B cell (primary cell): ENCODE results near the gene AUTS2. TPM values are rescaled to one million over a fixed set of nuclear protein-coding genes. Genes with fewer than 3 reads are reported as not detected.
"Not testable (repeated sequence)": the region's sequence is repeated elsewhere in the genome, so short reads cannot be mapped to it uniquely, and the experiment has no call there.

ENCODE experiments used
- ATAC-seq: fragments of 200-7000 bp; cut with Tn5 transposase; one replicate; pipeline ENCODE4 v1.10.0; 2021; ENCODE audit warnings: low read depth, mild to moderate bottlenecking, moderate number of reproducible peaks, moderate library complexity
- CTCF ChIA-PET: fragments of 350-600 bp; sonication (Branson Sonifier 250); formaldehyde crosslinking; loops from one replicate; lab custom pipeline; 2021; ENCODE audit warnings: antibody characterized with exemption, inconsistent platforms; lab: Charles Lee
- POLR2A ChIA-PET: fragments of 350-600 bp; sonication (Branson Sonifier 250); formaldehyde crosslinking; loops from one replicate; lab custom pipeline; 2021; ENCODE audit warnings: antibody characterized with exemption; lab: Charles Lee
- DNase-seq: peaks from one replicate; pipeline ENCODE4 v3.0.0; 2013
- H2AFZ ChIP-seq: 2 replicates; pipeline ENCODE4 v1.6.1; 2012; ENCODE audit warnings: mild to moderate bottlenecking, low read depth, low read length; ENCODE audit not compliant: insufficient read depth, poor library complexity, severe bottlenecking
- H3K27ac ChIP-seq, 2 donors: 1 replicate in 1 of 2; 2 replicates in 1 of 2; pipeline ENCODE4 v1.5.1; 2012 to 2013; ENCODE audit warnings: low read length in 2 of 2, mild to moderate bottlenecking in 2 of 2, moderate library complexity in 1 of 2
- H3K27me3 ChIP-seq, 4 experiments: fragments of 200-600 bp in 1 of 4; sonication (generic) in 1 of 4; replicated peaks in 1 of 4; 1 replicate in 2 of 4; 2 replicates in 2 of 4; pipeline versions ENCODE4 v1.6.1 to v1.7.0; 2013 to 2016; ENCODE audit warnings: low read length in 3 of 4, mild to moderate bottlenecking in 2 of 4, mixed read lengths in 1 of 4, moderate library complexity in 1 of 4; ENCODE audit not compliant: insufficient read depth in 4 of 4, control insufficient read depth in 3 of 4; ENCODE audit errors: control extremely low read depth in 1 of 4
- H3K36me3 ChIP-seq, 2 experiments: replicated peaks in 1 of 2; 1 replicate in 1 of 2; 2 replicates in 1 of 2; pipeline versions ENCODE4 v1.6.1 to v1.7.1; 2013; ENCODE audit warnings: low read length in 1 of 2; ENCODE audit not compliant: insufficient read depth in 2 of 2, control insufficient read depth in 1 of 2; ENCODE audit errors: control extremely low read depth in 1 of 2, extremely low read depth in 1 of 2
- H3K4me1 ChIP-seq, 2 donors: fragments of 200-600 bp in 1 of 2; sonication (generic) in 1 of 2; 1 replicate in 1 of 2; 2 replicates in 1 of 2; pipeline versions ENCODE4 v1.5.1 to v1.6.1; 2013 to 2017; ENCODE audit warnings: low read length in 2 of 2; ENCODE audit not compliant: control insufficient read depth in 2 of 2, insufficient read depth in 2 of 2
- H3K4me2 ChIP-seq: replicated peaks from 2 replicates; pipeline ENCODE3; 2012; ENCODE audit warnings: mild to moderate bottlenecking, low read depth, low read length; ENCODE audit not compliant: poor library complexity, severe bottlenecking
- H3K4me3 ChIP-seq, 5 experiments: fragments of 200-600 bp in 1 of 5; sonication (generic) in 1 of 5; 1 replicate in 3 of 5; 2 replicates in 2 of 5; pipeline versions ENCODE4 v1.5.1 to v1.7.0; 2011 to 2016; ENCODE audit warnings: low read length in 4 of 5, mild to moderate bottlenecking in 4 of 5, low read depth in 2 of 5, control low read depth in 1 of 5, moderate library complexity in 1 of 5; ENCODE audit not compliant: insufficient read depth in 1 of 5; ENCODE audit errors: control extremely low read depth in 1 of 5, extremely low read depth in 1 of 5
- H3K79me2 ChIP-seq: fragments of 200-600 bp; sonication (generic); one replicate; pipeline ENCODE4 v1.6.0; 2016; ENCODE audit warnings: low read length; ENCODE audit not compliant: control insufficient read depth, insufficient read depth
- H3K9ac ChIP-seq: fragments of 200-600 bp; sonication (generic); 2 replicates; pipeline ENCODE4 v1.6.1; 2017; ENCODE audit warnings: mild to moderate bottlenecking, low read length, moderate library complexity
- H3K9me3 ChIP-seq, 3 donors: one replicate each; pipeline versions ENCODE4 v1.6.1 to v1.7.1; 2013; ENCODE audit warnings: low read length in 2 of 3; ENCODE audit not compliant: control insufficient read depth in 2 of 3, insufficient read depth in 1 of 3; ENCODE audit errors: control extremely low read depth in 1 of 3
- H4K20me1 ChIP-seq: 2 replicates; pipeline ENCODE4 v1.6.0; 2012; ENCODE audit warnings: mild to moderate bottlenecking, low read length; ENCODE audit not compliant: insufficient read depth, control insufficient read depth, poor library complexity, severe bottlenecking
- H3K27ac Mint-ChIP-seq: one replicate; pipeline ENCODE4 v1.8.0; 2021; ENCODE audit warnings: mixed read lengths
- H3K27me3 Mint-ChIP-seq: one replicate; pipeline ENCODE4 v1.8.0; 2021; ENCODE audit warnings: mixed read lengths
- H3K4me1 Mint-ChIP-seq: one replicate; pipeline ENCODE4 v1.8.0; 2021; ENCODE audit warnings: mixed read lengths
- H3K4me3 Mint-ChIP-seq: one replicate; pipeline ENCODE4 v1.8.0; 2021; ENCODE audit warnings: mixed read lengths
- H3K9me3 Mint-ChIP-seq: one replicate; pipeline ENCODE4 v1.8.0; 2022; ENCODE audit warnings: mixed read lengths; ENCODE audit not compliant: insufficient read depth
- EZH2 ChIP-seq: IDR thresholded peaks from 2 replicates; pipeline ENCODE4 v1.6.1; 2012; ENCODE audit warnings: borderline replicate concordance, low read depth, mild to moderate bottlenecking, moderate library complexity, low read length; ENCODE audit not compliant: insufficient read depth, poor library complexity, severe bottlenecking
- WGBS: methylation state at CpG from one replicate; pipeline ENCODE4 v1.1.5; 2013; ENCODE audit warnings: missing lambda C conversion rate; ENCODE audit not compliant: insufficient coverage; 5-methylcytosine and 5-hydroxymethylcytosine counted together
- intact Hi-C: fragments of 100-400 bp; cut with micrococcal nuclease; formaldehyde crosslinking; loops from one replicate; pipeline ENCODE4 v1.10.0; 2022
- polyA plus RNA-seq: library from polyadenylated mRNA; depleted of rRNA; stranded (reverse); fragments of >200 nt; gene quantifications from 2 replicates; pipeline ENCODE4 v1.2.3, GENCODE V29; 2012
- total RNA-seq, 2 donors: library from RNA; stranded (reverse); fragments of 120-200 nt in 1 of 2; gene quantifications; 1 replicate in 1 of 2; 2 replicates in 1 of 2; pipeline versions ENCODE4 v1.2.3 to v1.2.4, GENCODE V29; 2013 to 2022
- TF ChIP-seq, protein P1 (sequence below): fragments of 200-600 bp; IDR thresholded peaks from one replicate; pipeline ENCODE4 v1.8.0; 2022; ENCODE audit warnings: antibody characterized with exemption, mild to moderate bottlenecking

Gene AUTS2
- total and polyA plus RNA-seq, 2 donors (not counting 1 experiment from before 2014, with no cell fraction given) = 22.3 to 35.0 TPM

DNA sequence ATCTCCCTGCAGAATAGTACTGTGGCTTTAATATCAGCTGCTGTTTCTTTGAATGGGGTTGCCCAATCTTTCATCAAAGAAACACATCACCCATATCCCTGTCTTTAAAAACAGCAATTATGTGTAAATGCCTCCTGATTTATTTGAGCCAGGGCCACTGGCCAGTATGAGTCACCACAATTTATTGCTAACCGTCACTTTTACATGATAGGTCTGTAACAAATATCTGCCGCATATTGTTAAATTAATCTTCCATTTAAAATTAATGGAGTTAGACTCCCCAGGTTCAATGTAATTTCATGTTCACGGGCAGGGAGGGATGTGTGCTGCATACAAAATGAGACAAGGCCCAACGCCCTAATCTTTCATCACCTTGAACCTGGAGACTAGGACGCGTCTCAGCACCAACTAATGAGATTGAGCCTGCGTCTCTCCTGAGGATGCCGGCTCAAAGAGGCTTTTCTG lies 673.4 kb downstream of the AUTS2 start:
- Histone ChIP-seq H3K4me2 (no peak overlapping the region), H3K27ac (no peak overlapping the region), H4K20me1 (no peaks in the 10 kb centered on the region), H3K9ac (no peak overlapping the region), H3K27me3 (no peaks in the 10 kb centered on the region), H3K36me3 (no peaks in the 10 kb centered on the region), H3K79me2 (no peaks in the 10 kb centered on the region), H3K4me3 (no peak overlapping the region), H3K9me3 (no peaks in the 10 kb centered on the region), H2AFZ (no peak overlapping the region), H3K4me1 (peaks cover 0 to 4% of the 10 kb centered on the region in 2 donors)
- ATAC-seq (no peak), DNase-seq (no peak)
- H3K9me3 Mint-ChIP-seq = no peaks in the 10 kb centered on the region
- H3K27me3 Mint-ChIP-seq = no peaks in the 10 kb centered on the region
- H3K27ac Mint-ChIP-seq = no peak overlapping the region
- ChIA-PET POLR2A (no interaction called here), CTCF (no interaction called here)
- 95% methylated on average over 4 of the region's 8 CpGs for WGBS
- peaks cover 11% of the 10 kb centered on the region for H3K4me1 Mint-ChIP-seq
- no peak overlapping the region for H3K4me3 Mint-ChIP-seq
- intact Hi-C loops = no loop called here
- TF ChIP-seq EZH2 = no peak
- TF ChIP-seq, protein P1, sequence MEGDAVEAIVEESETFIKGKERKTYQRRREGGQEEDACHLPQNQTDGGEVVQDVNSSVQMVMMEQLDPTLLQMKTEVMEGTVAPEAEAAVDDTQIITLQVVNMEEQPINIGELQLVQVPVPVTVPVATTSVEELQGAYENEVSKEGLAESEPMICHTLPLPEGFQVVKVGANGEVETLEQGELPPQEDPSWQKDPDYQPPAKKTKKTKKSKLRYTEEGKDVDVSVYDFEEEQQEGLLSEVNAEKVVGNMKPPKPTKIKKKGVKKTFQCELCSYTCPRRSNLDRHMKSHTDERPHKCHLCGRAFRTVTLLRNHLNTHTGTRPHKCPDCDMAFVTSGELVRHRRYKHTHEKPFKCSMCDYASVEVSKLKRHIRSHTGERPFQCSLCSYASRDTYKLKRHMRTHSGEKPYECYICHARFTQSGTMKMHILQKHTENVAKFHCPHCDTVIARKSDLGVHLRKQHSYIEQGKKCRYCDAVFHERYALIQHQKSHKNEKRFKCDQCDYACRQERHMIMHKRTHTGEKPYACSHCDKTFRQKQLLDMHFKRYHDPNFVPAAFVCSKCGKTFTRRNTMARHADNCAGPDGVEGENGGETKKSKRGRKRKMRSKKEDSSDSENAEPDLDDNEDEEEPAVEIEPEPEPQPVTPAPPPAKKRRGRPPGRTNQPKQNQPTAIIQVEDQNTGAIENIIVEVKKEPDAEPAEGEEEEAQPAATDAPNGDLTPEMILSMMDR = no peak

DNA sequence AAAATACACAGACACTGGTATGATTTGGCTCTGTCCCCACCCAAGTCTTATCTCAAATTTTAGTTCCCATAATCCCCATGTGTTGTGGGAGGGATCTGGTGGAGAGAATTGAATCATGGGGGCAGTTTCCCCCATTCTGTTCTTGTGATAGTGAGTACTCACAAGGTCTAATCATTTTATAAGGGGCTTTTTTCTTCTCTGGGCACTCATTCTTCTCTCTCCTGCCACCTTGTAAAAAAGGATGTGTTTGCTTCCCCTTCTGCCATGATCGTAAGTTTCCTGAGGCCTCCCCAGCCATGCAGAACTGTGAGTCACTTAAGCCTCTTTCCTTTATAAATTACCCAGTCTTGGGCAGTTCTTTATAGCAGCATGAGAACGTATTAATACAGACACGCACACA lies 677.3 kb downstream of the AUTS2 start:
- POLR2A ChIA-PET, H3K4me3 Mint-ChIP-seq, H3K9me3 Mint-ChIP-seq, DNase-seq, H3K9ac ChIP-seq, H3K4me3 ChIP-seq, H3K27me3 ChIP-seq, H3K9me3 ChIP-seq, intact Hi-C loops, H3K36me3 ChIP-seq, H3K79me2 ChIP-seq, H3K27ac Mint-ChIP-seq, H3K27ac ChIP-seq, H3K27me3 Mint-ChIP-seq, CTCF ChIA-PET, H3K4me2 ChIP-seq, H4K20me1 ChIP-seq, H2AFZ ChIP-seq, ATAC-seq, H3K4me1 ChIP-seq: not testable (repeated sequence)
- 66% methylated on average over 3 of the region's 3 CpGs for WGBS
- H3K4me1 Mint-ChIP-seq = peaks cover 11% of the 10 kb centered on the region
